Measurements from ENCODE around the gene PARP8. TPM values are rescaled to one million over a fixed set of nuclear protein-coding genes. Genes with fewer than 3 reads are reported as not detected.

The PARP8 gene
- total and polyA plus RNA-seq, 9 of the 15 experiments (the other 6 are each of a cell fraction or from before 2014, with no cell fraction given): 0.03 to 0.31 TPM; not detected in 7

DNA sequence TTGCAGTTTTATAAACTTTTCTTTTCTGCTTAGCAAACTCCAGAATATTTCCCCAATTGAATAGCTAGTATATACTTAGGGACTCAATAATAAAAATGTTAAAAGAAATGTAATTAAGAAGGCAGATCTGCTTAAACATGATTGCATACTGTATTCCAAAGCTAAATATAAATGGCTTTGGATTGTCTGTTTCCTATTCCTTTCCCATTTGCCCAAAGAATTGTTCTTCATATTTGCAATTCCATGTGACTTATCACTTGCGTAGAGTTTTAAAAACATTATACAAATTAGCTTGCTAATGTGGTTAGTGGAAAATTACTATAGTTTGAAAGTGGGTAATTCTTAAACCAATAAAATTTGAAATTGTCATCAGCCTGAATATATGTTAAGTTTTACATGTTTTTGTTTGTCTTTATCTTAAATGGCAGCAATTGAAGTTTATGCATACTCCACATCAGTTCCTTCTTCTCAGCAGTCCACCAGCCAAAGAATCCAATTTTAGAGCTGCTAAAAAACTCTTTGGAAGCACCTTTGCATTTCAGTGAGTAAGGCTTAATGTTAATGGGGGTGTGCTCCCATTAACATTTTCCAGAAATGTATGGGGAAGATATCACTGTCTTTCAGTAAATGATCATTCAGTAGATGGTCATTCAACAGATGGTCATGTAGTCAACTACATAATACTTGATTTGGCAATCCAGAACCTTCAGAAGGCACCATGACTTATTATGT is 161.2 kb downstream of the PARP8 start:
- BruUV-seq (replicated peaks): no TSS peak
- in situ Hi-C loops (cut with MboI): no loop called here

DNA sequence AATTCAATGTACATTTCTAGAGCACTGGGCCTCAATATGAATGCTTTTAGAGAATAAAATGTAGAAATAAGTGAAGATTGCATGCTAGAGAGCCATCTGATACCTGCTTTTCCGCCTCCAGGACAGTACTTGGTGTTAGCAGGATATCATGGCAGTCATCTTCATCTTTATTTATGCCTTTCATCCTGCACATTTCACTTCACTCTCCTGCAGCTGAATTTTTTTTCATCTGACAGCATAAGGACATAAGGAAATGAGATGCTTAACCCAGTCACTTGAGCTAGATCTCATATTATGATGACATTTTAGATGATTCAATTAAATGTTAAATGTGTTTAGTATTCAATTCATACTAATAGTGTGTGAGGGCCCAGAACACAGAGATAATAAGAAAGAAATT is 162.6 kb downstream of the PARP8 start:
- in situ Hi-C loops (cut with MboI): no loop called here
- TF ChIP-seq, protein P1, sequence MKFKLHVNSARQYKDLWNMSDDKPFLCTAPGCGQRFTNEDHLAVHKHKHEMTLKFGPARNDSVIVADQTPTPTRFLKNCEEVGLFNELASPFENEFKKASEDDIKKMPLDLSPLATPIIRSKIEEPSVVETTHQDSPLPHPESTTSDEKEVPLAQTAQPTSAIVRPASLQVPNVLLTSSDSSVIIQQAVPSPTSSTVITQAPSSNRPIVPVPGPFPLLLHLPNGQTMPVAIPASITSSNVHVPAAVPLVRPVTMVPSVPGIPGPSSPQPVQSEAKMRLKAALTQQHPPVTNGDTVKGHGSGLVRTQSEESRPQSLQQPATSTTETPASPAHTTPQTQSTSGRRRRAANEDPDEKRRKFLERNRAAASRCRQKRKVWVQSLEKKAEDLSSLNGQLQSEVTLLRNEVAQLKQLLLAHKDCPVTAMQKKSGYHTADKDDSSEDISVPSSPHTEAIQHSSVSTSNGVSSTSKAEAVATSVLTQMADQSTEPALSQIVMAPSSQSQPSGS (CRISPR knock-in tag; IDR thresholded peaks at IDR 0.05): no peak
- no peak for TF ChIP-seq ZNF12 (CRISPR knock-in tag; IDR thresholded peaks at IDR 0.05)
- no peak for TF ChIP-seq POLR2H (tag; IDR thresholded peaks at IDR 0.05; ENCODE audit: low read depth)
- TF ChIP-seq ILK (tag; IDR thresholded peaks at IDR 0.05; ENCODE audit: borderline replicate concordance, low read depth): no peak

More for the DNA sequence above, 161.2 kb downstream of the PARP8 start:
- POLR2A ChIA-PET: no interaction called here
- intact Hi-C loops (cut with micrococcal nuclease): no loop called here
- Histone ChIP-seq H3K79me2 (ENCODE audit: control insufficient read depth, insufficient read depth, low read length) (no peaks in the 10 kb centered on the region), H4K20me1 (replicated peaks; ENCODE audit: control insufficient read depth, insufficient read depth, low read length) (no peaks in the 10 kb centered on the region), H3K27me3 (ENCODE audit: control insufficient read depth in 2 of 2, insufficient read depth in 2 of 2, low read length in 2 of 2) (no peaks in the 10 kb centered on the region), H3K9me1 (ENCODE audit: control insufficient read depth, insufficient read depth, low read length) (no peaks in the 10 kb centered on the region), H3K4me1 (replicated peaks in 1 of 2; ENCODE audit: control insufficient read depth in 2 of 2, insufficient read depth in 2 of 2, low read length in 2 of 2) (no peaks in the 10 kb centered on the region), H3K4me2 (ENCODE audit: insufficient read depth, low read length) (no peak overlapping the region), H3K4me3 (no peak overlapping the region), H2AFZ (ENCODE audit: low read depth, low read length) (no peak overlapping the region), H3K36me3 (ENCODE audit: control insufficient read depth, insufficient read depth, low read length) (no peaks in the 10 kb centered on the region), H3K9ac (ENCODE audit: insufficient read depth in 1 of 2, low read depth in 2 of 2, low read length in 2 of 2) (no peak overlapping the region), H3K9me3 (replicated peaks; ENCODE audit: control insufficient read depth, insufficient read depth, low read depth, low read length) (no peaks in the 10 kb centered on the region), H3K27ac (ENCODE audit: extremely low read depth, low read depth, low read length) (no peak overlapping the region)
- 0% methylated on average over 1 of the region's 1 CpG for WGBS (ENCODE audit: insufficient coverage, low coverage, missing lambda C conversion rate)
- TF ChIP-seq GABPB2 (CRISPR knock-in tag; conservative IDR thresholded peaks at IDR 0.05) (no peak), LEF1 (IDR thresholded peaks at IDR 0.05) (no peak)
- TF ChIP-seq, protein P2, sequence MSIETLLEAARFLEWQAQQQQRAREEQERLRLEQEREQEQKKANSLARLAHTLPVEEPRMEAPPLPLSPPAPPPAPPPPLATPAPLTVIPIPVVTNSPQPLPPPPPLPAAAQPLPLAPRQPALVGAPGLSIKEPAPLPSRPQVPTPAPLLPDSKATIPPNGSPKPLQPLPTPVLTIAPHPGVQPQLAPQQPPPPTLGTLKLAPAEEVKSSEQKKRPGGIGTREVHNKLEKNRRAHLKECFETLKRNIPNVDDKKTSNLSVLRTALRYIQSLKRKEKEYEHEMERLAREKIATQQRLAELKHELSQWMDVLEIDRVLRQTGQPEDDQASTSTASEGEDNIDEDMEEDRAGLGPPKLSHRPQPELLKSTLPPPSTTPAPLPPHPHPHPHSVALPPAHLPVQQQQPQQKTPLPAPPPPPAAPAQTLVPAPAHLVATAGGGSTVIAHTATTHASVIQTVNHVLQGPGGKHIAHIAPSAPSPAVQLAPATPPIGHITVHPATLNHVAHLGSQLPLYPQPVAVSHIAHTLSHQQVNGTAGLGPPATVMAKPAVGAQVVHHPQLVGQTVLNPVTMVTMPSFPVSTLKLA (conservative IDR thresholded peaks at IDR 0.05): no peak
- ATAC-seq (no peak), DNase-seq (ENCODE audit: extremely low read depth in 1 of 4, low spot score in 3 of 4) (no peak), FAIRE-seq (no peak)
- CTCF ChIA-PET (ENCODE audit: low intra/inter-chr PET ratio): no interaction called here

More for the DNA sequence above, 162.6 kb downstream of the PARP8 start:
- H3K4me2 ChIP-seq (ENCODE audit: insufficient read depth, low read length): no peak overlapping the region
- FAIRE-seq (no peak), DNase-seq (ENCODE audit: extremely low read depth in 1 of 4, low spot score in 3 of 4) (no peak), ATAC-seq (no peak)
- ChIA-PET CTCF (ENCODE audit: low intra/inter-chr PET ratio) (no interaction called here), POLR2A (no interaction called here)
- intact Hi-C loops (cut with micrococcal nuclease): no loop called here
- no peaks in the 10 kb centered on the region for H3K27me3 ChIP-seq (ENCODE audit: control insufficient read depth in 2 of 2, insufficient read depth in 2 of 2, low read length in 2 of 2)
- H3K36me3 ChIP-seq (ENCODE audit: control insufficient read depth, insufficient read depth, low read length): no peaks in the 10 kb centered on the region
- H3K9ac ChIP-seq (ENCODE audit: insufficient read depth in 1 of 2, low read depth in 2 of 2, low read length in 2 of 2): no peak overlapping the region
- H3K79me2 ChIP-seq (ENCODE audit: control insufficient read depth, insufficient read depth, low read length): no peaks in the 10 kb centered on the region
- no peak overlapping the region for H3K4me3 ChIP-seq
- no peak overlapping the region for H3K27ac ChIP-seq (ENCODE audit: extremely low read depth, low read depth, low read length)
- no peaks in the 10 kb centered on the region for H3K9me3 ChIP-seq (replicated peaks; ENCODE audit: control insufficient read depth, insufficient read depth, low read depth, low read length)
- no peaks in the 10 kb centered on the region for H3K4me1 ChIP-seq (replicated peaks in 1 of 2; ENCODE audit: control insufficient read depth in 2 of 2, insufficient read depth in 2 of 2, low read length in 2 of 2)
- H3K9me1 ChIP-seq (ENCODE audit: control insufficient read depth, insufficient read depth, low read length): no peaks in the 10 kb centered on the region
- no peak overlapping the region for H2AFZ ChIP-seq (ENCODE audit: low read depth, low read length)
- no peaks in the 10 kb centered on the region for H4K20me1 ChIP-seq (replicated peaks; ENCODE audit: control insufficient read depth, insufficient read depth, low read length)
- WGBS (ENCODE audit: insufficient coverage, low coverage, missing lambda C conversion rate): 0% methylated on average over 1 of the region's 1 CpG
- no TSS peak for BruUV-seq (replicated peaks)
